HL-60/S4 (cell line): Measurements from ENCODE around the gene P2RX1.

Source experiments
- in situ Hi-C: fragments of 300-500 bp; cut with MboI; formaldehyde crosslinking; loops from 2 replicates; pipeline ENCODE4 v1.14.3; 2022; ENCODE audit warnings: low sequenced_read_pairs

The P2RX1 gene

DNA sequence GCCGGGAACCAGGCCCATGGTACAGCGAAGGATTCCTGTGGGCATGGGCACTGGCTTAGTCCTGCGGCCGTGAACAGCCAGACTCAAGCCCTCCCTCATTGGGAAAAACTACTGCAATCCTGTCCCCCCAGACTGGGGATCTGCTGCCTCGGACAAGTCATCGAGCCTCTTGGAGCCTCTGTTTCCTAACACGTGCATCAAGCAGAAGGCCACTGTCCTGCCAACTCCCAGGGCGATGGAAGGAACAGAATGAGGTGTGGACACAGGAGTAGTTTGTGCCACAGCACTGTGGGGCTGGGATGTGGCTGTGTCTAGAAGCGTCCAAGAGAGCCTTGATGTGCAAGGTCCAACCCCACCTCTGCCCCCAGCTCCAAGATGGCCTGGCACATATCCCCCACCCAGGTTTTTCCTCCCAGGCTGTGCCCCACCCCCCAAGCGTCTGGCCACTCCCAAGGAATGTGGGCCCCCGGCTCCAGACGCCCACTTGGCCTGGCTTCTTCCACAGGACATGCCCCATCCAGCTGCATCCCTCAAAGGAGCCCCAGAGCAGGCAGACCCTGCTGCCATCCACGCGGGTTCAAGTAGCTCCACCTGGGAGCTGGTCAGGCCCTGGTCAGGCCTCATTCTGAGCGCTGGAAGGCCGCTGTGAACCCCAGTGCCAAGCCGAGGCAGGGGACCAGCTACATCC lies 26.8 kb downstream of the P2RX1 start:
- in situ Hi-C loops: no loop called here

DNA sequence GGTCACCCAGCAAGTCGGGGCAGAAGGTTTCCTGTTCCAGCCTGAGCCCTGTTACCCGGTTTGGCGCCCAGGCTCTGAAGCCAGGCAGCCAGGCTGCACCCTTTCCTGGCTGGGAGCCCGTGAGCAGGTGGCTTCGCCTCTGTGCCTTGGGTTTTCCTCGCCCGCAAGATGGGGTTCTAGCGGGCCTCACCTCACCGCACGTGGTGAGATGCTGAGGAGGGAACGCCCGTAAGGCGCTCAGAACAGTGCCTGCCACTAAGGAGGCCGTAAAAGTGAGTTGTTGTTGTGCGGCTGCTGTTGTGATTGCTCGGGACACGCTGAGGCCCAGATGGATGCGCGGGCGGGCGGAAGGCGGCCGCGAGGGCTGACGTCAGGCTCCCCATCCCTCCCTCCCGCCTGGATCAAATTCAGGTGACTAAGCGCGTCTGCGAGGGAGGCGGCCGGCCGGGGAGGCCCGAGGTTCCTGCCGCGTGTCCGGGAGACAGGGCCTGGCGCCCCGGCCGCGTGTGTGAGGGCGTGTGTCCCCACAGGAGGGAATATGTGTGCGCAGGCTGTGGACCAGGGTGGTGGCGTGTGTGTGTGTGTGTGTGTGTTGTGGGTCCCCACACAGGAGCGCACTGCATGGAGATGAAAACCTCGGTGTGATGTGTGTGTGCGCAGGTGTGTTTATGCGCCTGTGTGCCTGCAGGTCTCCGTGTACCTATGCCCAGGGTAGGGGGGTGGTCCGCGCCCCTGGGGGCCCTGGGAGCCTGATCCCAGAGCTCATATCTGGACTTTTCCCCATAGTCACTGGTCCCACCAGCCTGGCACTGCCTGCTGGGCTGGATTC lies 27.7 kb downstream of the P2RX1 start:
- in situ Hi-C loops: no loop called here

DNA sequence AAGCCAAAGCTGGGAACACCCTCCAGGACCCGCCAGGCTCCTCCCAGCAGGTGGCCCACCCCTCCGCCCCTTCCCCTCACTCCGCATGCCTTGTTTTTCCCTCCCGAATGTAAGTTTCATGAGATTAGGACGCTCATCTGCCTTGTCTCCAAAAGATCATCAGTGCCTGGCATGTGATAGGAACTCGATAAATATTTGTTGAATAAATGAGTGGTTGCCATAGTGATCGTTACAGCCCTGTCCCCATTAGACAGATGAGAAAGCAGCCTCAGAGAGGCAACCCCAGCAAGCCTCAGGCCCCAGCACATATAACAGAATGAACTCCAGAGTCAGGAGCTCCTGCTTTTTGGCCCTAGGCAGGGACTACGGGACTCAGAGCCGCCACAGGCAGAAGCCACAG lies 28.5 kb downstream of the P2RX1 start:
- in situ Hi-C loops: no loop called here

DNA sequence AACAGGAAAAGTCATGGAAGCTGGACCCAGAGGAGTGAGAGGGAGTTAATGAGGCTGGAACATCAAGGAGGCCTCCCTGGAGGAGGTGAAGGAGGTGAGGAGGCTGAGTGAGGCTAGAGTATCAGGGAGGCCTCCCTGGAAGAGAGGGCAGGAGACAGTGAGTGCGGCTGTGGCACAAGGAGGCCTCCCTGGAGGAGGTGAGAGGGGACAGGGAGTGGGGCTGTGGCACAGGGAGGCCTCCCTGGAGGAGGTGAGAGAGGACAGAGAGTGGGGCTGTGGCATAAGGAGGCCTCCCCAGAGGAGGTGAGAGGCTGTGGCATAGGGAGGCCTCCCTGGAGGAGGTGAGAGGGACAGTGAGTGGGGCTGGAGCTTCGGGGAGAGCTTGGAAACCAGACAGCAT lies 28.9 kb downstream of the P2RX1 start:
- in situ Hi-C loops: no loop called here

GRCh38 chr17:3886776-3887175 lies 29.5 kb downstream of the P2RX1 start:
- in situ Hi-C loops: no loop called here

DNA sequence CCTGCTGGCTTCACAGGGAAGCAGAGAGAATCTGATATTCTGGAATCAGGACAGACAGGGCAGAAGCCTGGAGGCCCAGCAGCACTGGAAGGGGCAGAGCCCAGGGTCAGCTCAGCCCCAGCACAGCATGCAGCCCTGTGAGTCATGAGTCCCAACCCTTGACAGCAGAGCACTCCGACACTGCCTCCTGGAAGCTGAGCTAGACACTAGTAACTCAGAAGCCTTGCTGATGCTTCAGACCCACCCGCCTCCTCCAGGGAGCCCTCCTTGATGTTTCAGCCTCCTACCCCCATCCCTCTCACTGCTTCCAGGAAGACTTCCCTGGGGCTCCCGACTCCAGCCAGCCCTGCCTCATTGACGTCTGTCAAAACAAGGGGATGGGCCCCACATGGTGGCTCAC lies 30.3 kb downstream of the P2RX1 start:
- in situ Hi-C loops: no loop called here

DNA sequence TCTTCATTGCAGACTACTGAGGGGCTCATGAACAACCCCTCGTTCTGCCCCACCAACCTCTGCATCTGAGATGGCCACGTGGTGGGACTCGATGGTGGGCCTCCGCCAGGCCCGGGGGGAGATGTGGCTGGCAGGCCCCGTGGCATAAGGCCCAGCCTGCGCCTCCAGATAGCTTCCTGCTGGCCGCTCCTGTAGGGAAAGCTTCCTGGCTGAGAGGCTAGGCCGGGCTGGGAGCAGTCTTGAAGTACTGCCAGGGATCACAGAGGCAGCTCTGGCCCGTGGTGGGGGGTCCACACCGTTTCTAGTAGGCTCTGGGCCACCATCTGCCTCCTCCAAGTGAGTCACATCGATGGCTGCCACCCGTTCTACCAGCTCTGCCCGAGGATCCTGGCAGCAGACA lies 31.0 kb downstream of the P2RX1 start:
- in situ Hi-C loops: no loop called here

GRCh38 chr17:3884188-3884587 lies 32.1 kb downstream of the P2RX1 start:
- in situ Hi-C loops: no loop called here

DNA sequence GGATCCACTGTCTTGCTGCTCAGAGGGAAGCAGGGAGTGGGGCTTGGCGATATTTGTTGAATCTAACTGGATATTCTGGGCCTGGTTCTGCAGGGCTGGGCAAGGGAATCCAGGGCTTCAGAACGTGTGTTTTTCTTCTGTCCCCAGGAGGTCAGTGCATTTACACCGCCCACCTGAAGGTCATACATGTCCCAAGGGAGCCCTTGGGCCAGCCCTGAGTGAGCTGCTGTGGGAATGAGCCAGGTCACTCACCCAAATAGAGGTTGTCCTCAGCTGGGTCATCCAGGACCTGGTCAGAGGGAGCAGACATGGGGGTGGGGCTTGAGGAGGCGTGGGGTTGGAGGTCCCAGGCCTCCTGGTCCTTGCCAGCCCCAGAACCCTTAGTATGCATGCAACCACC lies 34.0 kb downstream of the P2RX1 start:
- in situ Hi-C loops: no loop called here

- in situ Hi-C loops: no loop called here
Measured at GRCh38 chr17:3880983-3881382, 35.3 kb downstream of the P2RX1 start.

DNA sequence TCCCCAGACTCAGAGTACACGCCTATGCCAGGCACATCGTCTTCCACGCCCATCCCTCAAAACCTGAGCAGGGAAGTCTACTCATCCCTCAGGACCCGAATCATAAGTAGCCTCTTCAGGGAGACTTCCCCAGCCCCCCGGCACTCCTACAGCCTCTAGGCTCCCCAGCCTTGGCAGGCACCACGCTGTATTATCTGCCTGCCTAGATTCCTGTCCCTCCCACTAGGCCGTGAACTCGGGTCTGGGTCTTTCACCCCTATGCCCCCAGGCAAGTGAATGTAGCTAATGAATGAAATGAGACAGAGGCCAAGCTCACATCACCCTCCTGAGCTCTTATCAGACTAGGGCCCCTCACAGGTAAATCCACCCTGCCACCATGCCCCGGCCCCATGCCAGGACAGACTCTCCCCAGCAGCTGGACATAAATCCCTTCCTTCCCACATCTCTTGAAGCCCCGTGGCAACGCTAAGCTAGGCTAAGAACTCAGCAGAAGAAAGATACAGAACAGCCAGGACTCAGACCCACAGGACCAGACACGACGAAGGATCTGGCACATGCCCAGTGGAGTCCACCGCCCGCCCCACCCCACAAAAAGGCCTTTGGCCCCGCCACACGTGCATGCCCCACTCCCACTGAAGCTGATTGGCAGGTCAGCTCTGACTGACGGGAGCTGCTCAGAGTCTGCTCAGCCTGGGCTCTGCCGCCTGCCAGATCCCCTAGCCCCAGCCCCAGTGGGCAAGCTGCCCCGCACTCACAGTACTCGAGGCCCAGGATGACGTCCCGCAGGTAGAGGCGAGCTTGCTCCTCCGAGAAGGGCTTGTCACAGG lies 36.5 kb downstream of the P2RX1 start:
- in situ Hi-C loops: no loop called here

DNA sequence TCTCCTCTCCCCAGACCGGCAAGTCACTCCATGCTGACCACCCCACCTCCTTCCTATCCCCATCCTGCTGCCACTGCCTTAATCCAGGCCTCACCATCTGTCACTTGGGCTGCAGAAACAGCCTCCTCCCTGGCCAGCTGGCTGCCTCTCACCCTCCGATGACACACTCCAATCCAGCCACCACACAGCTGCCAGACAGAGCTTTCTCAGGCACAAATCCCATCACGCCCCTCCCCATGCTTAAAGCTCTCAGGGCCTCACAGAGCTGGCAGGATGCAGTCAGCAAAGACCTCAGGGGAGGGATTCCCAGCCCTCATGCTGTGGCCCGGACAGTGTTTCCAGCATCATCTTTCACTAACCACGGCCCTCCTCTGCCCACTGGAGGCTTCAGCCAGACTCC lies 37.1 kb downstream of the P2RX1 start:
- in situ Hi-C loops: no loop called here

- in situ Hi-C loops: no loop called here
Measured at GRCh38 chr17:3877220-3877619, 39.0 kb downstream of the P2RX1 start.

DNA sequence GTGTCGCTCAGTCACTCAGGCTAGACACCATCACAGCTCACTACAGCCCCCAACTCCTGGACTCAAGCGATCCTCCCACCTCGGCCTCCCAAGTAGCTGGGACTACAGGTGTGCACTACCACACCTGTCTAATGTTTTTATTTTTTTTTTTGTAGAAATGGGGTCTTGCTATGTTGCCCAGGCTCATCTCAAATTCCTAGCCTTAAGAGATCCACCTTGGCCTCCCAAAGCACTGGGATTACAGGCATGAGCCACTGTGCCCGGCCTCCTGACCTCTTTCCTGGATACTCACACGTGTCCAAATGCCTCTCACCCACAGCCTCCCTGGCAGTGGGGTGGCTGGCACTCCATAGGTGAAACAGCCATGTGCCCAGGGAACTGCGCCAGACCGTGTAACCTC lies 40.9 kb downstream of the P2RX1 start:
- in situ Hi-C loops: no loop called here

DNA sequence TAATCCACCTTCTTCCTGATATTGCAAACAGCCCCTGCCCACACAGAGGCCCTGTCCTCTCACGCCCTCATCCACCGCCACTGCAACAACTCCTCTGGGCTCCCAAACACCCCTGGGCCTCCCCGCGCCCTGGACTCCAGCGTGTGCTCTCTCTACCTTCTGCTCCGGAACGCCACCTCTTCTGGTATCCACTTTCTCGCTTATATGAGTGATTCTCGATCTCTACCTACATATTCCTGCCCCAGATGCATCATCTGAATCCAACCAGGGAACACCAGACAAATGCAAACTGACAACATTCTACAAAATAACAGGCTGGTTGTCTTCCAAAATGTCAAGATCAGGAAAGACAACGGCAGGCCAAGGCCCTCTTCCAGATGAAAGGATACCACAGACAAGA lies 42.4 kb downstream of the P2RX1 start:
- in situ Hi-C loops: no loop called here

GRCh38 chr17:3870871-3871306 lies 45.4 kb downstream of the P2RX1 start:
- in situ Hi-C loops: no loop called here

DNA sequence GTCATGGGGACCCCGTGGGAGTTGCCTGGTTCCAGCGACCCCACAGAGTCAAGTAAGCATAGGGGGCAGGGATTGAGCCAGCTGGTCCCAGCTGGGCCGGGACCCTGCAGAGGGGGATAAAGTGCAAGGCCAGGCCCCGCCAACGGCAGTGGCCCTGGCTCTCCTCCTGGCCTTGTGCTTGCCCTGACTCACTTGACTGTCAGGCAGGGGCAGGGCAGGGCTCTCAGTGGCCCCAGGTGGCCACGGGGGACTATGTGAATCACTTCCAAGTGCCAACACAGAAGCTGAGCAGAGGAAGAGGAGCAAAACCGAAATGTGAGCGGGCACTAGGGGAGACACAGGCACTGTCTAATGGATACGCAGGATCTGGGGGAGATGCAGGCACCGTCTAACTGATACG lies 48.7 kb downstream of the P2RX1 start:
- in situ Hi-C loops: no loop called here

DNA sequence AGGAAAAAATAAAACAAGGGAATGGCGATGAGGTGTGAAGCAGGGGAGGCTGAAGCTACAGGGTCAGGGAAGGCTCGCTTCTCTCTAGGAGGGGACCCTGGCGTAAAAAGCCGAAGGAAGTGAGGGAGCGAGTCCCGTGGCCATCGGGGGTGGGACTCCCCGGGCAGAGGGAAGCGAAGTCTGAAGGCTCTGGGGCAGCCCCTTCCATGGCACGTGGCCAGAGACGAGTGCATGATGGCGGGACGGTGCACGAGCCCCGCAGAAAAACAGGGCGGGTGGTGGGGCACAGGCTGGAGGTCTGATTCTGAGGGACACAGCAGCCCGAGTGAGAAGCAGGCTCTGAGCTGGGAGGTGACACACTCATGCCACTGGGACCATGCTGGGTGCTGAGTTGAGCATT lies 49.2 kb downstream of the P2RX1 start:
- in situ Hi-C loops: no loop called here

- in situ Hi-C loops: no loop called here
Measured at GRCh38 chr17:3866276-3866675, 50.0 kb downstream of the P2RX1 start.

DNA sequence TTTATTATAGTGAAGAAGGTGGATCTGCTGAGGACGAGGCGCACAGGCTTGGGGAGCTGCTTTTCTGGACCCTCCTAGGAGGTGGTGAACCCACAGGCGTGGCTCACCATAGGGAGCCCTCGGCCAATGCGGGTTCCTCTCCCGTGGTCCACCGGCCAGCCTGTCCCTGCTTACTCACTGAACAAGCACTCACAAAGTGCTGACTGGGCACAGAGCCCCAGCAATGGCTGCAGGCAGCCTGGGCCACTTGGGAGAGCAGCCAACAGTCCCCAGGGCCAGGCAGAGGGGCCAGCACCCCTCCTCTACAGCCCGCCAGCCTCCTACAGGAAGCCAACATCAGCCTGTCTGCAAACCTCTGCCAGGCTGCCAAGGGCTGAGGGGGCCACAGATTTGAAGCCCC lies 51.1 kb downstream of the P2RX1 start:
- in situ Hi-C loops: no loop called here

- in situ Hi-C loops: no loop called here
Measured at GRCh38 chr17:3864534-3864933, 51.7 kb downstream of the P2RX1 start.
